ENCODE results near the gene BABAM2.

BABAM2 gene

DNA sequence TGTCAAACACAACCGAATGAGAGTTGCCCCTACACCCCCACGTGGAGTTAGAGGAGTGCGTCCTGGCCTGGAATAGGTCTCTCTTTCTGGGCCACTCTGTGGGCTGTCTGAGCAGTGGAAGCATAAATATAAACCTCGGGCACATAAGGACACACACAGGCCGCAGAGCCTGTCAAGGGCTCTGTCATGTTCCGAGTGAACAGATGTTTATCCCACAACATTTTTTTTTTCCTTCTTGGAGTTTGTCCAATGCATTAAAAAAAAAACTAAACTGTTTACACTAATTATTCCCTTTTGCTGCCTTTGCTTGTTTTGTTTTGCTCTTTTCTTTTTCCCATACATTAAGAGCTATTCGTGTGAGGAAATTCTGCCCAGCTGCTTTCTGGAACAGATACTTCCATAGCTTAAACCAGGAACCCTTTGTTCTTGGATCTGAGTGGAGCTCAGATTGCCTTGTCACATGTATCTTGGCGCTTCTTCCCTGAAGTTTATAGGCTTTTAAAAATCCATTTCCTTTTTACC is 273.8 kb downstream of the BABAM2 start:
- Histone ChIP-seq H3K79me2 (ENCODE audit: control insufficient read depth, insufficient read depth, low read length, unreplicated experiment) (no peaks in the 10 kb centered on the region), H3K27me3 (ENCODE audit: insufficient read depth, low read length) (no peaks in the 10 kb centered on the region), H3K27ac (ENCODE audit: low read depth, low read length) (no peak overlapping the region), H2AFZ (ENCODE audit: low read length, unreplicated experiment) (no peak overlapping the region), H3K4me3 (ENCODE audit: low read depth, low read length) (no peak overlapping the region), H3K4me1 (ENCODE audit: control insufficient read depth, insufficient read depth, low read length, unreplicated experiment) (peaks cover 23% of the 10 kb centered on the region), H3K36me3 (ENCODE audit: insufficient read depth, low read length) (no peaks in the 10 kb centered on the region)

DNA sequence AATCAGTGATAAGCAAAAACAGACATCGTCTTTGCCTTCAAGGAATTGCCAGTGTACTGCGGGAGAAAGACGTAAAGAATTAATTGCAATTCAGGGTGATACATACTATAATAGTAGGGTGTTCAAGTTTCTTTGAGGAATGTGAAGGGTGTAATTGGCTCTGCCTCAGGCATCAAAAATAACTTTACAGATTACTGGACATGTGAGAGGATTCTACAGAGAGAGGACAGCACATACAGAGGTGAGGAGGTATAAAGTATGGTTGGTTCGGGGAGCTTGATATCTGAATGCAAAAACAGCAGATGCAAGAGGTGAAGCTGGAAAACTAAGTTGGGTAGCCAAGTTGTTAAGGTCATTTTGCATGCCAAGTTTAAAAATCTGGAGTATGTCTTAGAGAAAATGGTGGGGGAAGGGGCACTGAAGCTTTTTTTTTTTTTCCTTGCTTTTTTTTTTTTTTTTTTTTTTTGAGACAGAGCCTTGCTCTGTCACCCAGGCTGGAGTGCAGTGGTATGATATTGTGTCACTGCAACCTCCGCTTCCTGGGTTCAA is 274.6 kb downstream of the BABAM2 start:
- H3K36me3 ChIP-seq (ENCODE audit: insufficient read depth, low read length), result no peaks in the 10 kb centered on the region
- no peak overlapping the region for H2AFZ ChIP-seq (ENCODE audit: low read length, unreplicated experiment)
- no peak overlapping the region for H3K4me3 ChIP-seq (ENCODE audit: low read depth, low read length)
- H3K79me2 ChIP-seq (ENCODE audit: control insufficient read depth, insufficient read depth, low read length, unreplicated experiment), result no peaks in the 10 kb centered on the region
- H3K4me1 ChIP-seq (ENCODE audit: control insufficient read depth, insufficient read depth, low read length, unreplicated experiment), result peaks cover 23% of the 10 kb centered on the region
- no peaks in the 10 kb centered on the region for H3K27me3 ChIP-seq (ENCODE audit: insufficient read depth, low read length)
- no peak overlapping the region for H3K27ac ChIP-seq (ENCODE audit: low read depth, low read length)

DNA sequence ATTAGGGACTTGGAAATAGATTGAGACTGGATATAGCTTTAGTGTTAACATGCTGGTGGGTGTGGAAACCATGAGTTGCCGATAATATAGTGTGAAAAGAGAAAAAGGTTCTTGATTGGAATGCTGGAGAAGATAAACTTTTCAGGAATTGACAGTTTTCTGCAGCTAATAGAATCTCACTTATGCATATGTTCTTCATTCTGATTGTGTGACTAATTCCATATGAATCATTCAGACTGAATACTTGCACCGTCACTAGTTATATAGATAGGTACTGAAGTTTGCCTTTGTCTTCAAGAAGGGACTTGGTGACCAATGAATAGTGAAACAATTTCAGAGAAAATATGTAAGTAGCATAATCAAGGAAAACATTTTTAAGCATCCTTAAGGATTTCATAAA is 276.4 kb downstream of the BABAM2 start:
- H3K79me2 ChIP-seq (ENCODE audit: control insufficient read depth, insufficient read depth, low read length, unreplicated experiment), result no peaks in the 10 kb centered on the region

DNA sequence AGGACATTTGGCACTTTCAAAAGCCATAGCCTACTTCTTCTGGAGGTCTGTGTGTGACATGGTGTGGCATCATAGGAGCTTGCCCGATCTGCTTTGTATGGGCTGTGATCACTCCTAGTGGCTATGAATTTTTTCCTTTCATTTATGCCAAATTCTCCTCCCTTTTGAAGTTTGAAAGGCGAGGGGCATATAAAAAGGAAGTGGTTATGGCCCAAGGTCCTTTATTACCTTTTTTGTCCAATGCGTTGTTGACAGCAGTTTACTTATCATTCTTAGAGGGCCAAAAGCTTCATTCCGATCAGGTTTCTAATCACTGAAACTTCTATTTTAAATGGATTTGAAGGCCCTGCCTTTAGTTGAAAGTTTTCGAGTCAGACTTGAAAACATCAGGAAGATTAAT is 277.8 kb downstream of the BABAM2 start:
- Histone ChIP-seq H3K79me2 (ENCODE audit: control insufficient read depth, insufficient read depth, low read length, unreplicated experiment) (no peaks in the 10 kb centered on the region), H2AFZ (ENCODE audit: low read length, unreplicated experiment) (no peak overlapping the region), H3K36me3 (ENCODE audit: insufficient read depth, low read length) (peaks cover 4% of the 10 kb centered on the region; the same call in 1 of the 2 replicates), H3K4me3 (ENCODE audit: low read depth, low read length) (no peak overlapping the region), H3K27ac (ENCODE audit: low read depth, low read length) (no peak overlapping the region), H3K4me1 (ENCODE audit: control insufficient read depth, insufficient read depth, low read length, unreplicated experiment) (peaks cover 8% of the 10 kb centered on the region), H3K27me3 (ENCODE audit: insufficient read depth, low read length) (no peaks in the 10 kb centered on the region)

More for the DNA sequence above, 276.4 kb downstream of the BABAM2 start:
- Histone ChIP-seq H3K36me3 (ENCODE audit: insufficient read depth, low read length) (no peaks in the 10 kb centered on the region), H2AFZ (ENCODE audit: low read length, unreplicated experiment) (no peak overlapping the region), H3K27ac (ENCODE audit: low read depth, low read length) (no peak overlapping the region), H3K27me3 (ENCODE audit: insufficient read depth, low read length) (no peaks in the 10 kb centered on the region), H3K4me1 (ENCODE audit: control insufficient read depth, insufficient read depth, low read length, unreplicated experiment) (peaks cover 10% of the 10 kb centered on the region), H3K4me3 (ENCODE audit: low read depth, low read length) (no peak overlapping the region)

DNA sequence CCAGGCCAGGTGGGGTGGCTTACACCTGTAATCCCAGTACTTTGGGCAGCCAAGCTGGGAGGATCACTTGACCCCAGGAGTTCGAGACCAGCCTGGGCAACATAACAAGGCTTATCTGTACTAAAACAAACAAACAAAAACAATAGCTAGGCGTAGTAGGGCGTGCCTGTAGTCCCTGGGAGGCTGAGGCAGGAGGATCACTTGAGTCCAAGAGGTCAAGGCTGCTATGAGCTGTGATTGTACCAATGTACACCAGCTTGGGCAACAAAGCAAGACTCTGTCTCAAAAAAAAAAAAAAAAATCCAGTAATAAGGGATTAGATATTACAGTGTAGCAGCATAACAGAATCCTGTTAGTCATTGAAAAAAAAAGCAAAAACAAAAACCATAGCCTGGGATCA is 279.0 kb downstream of the BABAM2 start:
- Histone ChIP-seq H3K36me3 (ENCODE audit: insufficient read depth, low read length) (peaks cover 4% of the 10 kb centered on the region; the same call in 1 of the 2 replicates), H3K27me3 (ENCODE audit: insufficient read depth, low read length) (no peaks in the 10 kb centered on the region), H2AFZ (ENCODE audit: low read length, unreplicated experiment) (no peak overlapping the region), H3K27ac (ENCODE audit: low read depth, low read length) (no peak overlapping the region), H3K4me3 (ENCODE audit: low read depth, low read length) (no peak overlapping the region), H3K79me2 (ENCODE audit: control insufficient read depth, insufficient read depth, low read length, unreplicated experiment) (no peaks in the 10 kb centered on the region), H3K4me1 (ENCODE audit: control insufficient read depth, insufficient read depth, low read length, unreplicated experiment) (peaks cover 8% of the 10 kb centered on the region)

DNA sequence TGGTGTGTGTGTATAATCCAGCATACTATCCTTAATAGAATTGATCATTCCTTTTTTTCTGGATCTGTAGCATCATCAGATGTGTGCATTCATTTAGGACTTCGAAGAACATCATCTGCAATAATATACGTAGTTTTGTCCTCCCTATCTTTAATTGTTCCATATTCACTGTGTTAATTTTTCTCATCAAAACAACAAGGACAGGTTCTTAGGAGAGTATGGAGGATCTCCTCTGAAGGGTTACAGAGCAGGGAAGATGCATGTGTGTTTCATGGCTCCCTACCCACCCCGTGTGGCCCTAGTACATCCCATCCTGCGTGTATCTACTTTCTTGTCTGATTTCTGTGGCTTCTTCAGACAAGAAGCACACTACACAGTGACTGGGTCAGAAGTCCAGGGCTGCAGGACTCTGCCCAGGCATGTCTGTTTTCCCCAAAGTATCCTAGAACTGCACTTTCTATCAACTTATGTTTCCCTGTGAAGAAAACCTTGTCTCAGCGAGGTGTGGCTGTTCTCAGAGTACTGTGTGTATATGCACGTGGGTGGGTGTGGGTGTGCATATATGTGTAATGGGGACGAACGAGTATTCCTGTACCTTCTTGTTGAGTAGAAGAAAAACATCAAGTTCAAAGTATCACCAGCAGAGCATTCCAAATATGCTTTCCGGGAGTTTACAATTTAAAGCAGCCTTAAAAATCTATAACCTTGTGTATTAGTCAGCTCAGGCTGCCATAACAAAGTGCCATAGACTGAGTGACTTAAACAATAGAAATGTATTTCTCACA is 281.8 kb downstream of the BABAM2 start:
- H3K27me3 ChIP-seq (ENCODE audit: insufficient read depth, low read length), result no peaks in the 10 kb centered on the region
- H3K79me2 ChIP-seq (ENCODE audit: control insufficient read depth, insufficient read depth, low read length, unreplicated experiment), result no peaks in the 10 kb centered on the region
- H3K4me1 ChIP-seq (ENCODE audit: control insufficient read depth, insufficient read depth, low read length, unreplicated experiment), result no peaks in the 10 kb centered on the region
- H3K36me3 ChIP-seq (ENCODE audit: insufficient read depth, low read length), result peaks cover 4% of the 10 kb centered on the region; the same call in 1 of the 2 replicates
- H2AFZ ChIP-seq (ENCODE audit: low read length, unreplicated experiment), result no peak overlapping the region
- H3K27ac ChIP-seq (ENCODE audit: low read depth, low read length), result no peak overlapping the region
- no peak overlapping the region for H3K4me3 ChIP-seq (ENCODE audit: low read depth, low read length)

DNA sequence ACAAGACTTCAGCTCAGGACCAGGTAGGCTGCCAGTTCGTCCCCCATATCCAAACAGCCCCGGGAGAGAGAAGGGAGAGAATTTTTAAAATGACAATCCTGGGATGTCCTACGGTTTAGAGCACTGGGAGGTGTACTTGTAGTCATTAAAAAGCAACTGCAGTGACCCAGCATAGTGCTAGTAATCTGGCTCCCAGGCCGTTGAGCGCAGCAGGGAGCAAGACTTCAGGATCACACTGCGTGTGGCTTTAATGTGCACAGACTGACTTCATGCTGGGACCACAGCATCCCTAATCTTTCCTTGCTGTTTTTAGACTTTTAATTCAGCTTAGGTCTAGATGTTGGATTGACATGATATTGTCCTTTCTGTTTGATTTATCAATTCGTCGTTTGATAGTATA is 282.8 kb downstream of the BABAM2 start:
- no peak overlapping the region for H3K27ac ChIP-seq (ENCODE audit: low read depth, low read length)

DNA sequence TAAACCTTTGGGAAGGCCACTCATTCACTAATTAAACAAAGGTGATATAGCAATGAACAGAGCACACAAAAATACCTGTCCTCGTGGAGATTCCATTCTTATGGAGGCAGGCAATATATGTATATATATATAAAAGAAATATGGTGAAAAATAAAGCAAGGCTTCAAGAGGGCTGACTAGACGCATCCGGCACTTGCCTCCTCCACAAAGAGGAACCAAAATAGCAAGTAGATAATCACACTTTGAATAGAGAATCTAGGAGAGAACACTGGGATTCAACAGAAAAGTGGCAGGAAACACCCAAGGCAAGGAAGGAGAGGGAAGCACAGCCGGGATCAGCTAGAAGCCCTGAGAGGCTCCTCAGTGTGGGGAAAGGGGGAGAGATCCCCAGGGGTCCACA is 283.7 kb downstream of the BABAM2 start:
- Histone ChIP-seq H3K27me3 (ENCODE audit: insufficient read depth, low read length) (no peaks in the 10 kb centered on the region), H2AFZ (ENCODE audit: low read length, unreplicated experiment) (no peak overlapping the region), H3K79me2 (ENCODE audit: control insufficient read depth, insufficient read depth, low read length, unreplicated experiment) (no peaks in the 10 kb centered on the region), H3K4me1 (ENCODE audit: control insufficient read depth, insufficient read depth, low read length, unreplicated experiment) (no peaks in the 10 kb centered on the region), H3K4me3 (ENCODE audit: low read depth, low read length) (no peak overlapping the region), H3K27ac (ENCODE audit: low read depth, low read length) (no peak overlapping the region), H3K36me3 (ENCODE audit: insufficient read depth, low read length) (peaks cover 4% of the 10 kb centered on the region)

More for the DNA sequence above, 282.8 kb downstream of the BABAM2 start:
- H3K4me1 ChIP-seq (ENCODE audit: control insufficient read depth, insufficient read depth, low read length, unreplicated experiment), result no peaks in the 10 kb centered on the region
- peaks cover 4% of the 10 kb centered on the region for H3K36me3 ChIP-seq (ENCODE audit: insufficient read depth, low read length)
- H3K4me3 ChIP-seq (ENCODE audit: low read depth, low read length), result no peak overlapping the region
- no peak overlapping the region for H2AFZ ChIP-seq (ENCODE audit: low read length, unreplicated experiment)
- no peaks in the 10 kb centered on the region for H3K79me2 ChIP-seq (ENCODE audit: control insufficient read depth, insufficient read depth, low read length, unreplicated experiment)
- H3K27me3 ChIP-seq (ENCODE audit: insufficient read depth, low read length), result no peaks in the 10 kb centered on the region

DNA sequence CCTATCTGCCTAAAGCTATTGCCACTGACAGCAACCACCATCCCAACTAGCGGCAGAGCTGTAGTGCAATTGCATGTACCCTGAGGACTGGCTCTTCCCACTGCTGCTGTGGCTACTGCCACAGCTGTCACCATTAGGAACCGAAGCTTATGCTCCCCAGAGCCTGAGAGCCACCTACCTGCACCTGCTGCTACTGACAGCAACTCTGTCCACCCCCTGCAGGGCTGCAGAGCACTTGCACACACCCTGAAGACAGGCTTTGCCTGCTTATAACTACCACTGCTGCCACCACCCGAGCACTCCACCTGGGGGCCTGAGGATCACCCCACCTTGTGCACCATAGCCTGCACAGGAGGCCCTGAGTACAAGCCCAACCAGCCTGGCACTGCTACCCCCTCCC is 284.5 kb downstream of the BABAM2 start:
- H2AFZ ChIP-seq (ENCODE audit: low read length, unreplicated experiment), result no peak overlapping the region
- no peaks in the 10 kb centered on the region for H3K27me3 ChIP-seq (ENCODE audit: insufficient read depth, low read length)
- H3K79me2 ChIP-seq (ENCODE audit: control insufficient read depth, insufficient read depth, low read length, unreplicated experiment), result no peaks in the 10 kb centered on the region
- H3K36me3 ChIP-seq (ENCODE audit: insufficient read depth, low read length), result peaks cover 4% of the 10 kb centered on the region
- H3K27ac ChIP-seq (ENCODE audit: low read depth, low read length), result no peak overlapping the region
- no peaks in the 10 kb centered on the region for H3K4me1 ChIP-seq (ENCODE audit: control insufficient read depth, insufficient read depth, low read length, unreplicated experiment)
- no peak overlapping the region for H3K4me3 ChIP-seq (ENCODE audit: low read depth, low read length)

DNA sequence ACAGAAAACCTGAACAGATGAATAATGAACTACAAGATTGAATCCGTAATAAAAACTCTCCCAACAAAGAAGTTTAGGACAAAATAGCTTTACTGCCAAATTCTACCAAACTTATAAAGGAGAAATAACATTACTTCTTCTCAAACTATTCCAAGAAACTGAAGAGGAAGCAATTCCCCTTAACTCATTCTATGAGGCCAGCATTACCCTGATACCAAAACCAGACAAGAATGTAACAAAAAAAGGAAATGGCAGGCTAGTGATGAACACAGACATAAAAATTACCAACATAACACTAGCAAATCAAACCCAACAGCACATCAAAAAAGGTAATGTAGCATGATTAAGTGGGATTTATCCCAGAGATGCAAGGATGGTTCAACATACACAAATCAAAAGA is 288.4 kb downstream of the BABAM2 start:
- no peak overlapping the region for H3K4me3 ChIP-seq (ENCODE audit: low read depth, low read length)
- H3K27me3 ChIP-seq (ENCODE audit: insufficient read depth, low read length), result no peaks in the 10 kb centered on the region
- no peak overlapping the region for H3K27ac ChIP-seq (ENCODE audit: low read depth, low read length)
- no peaks in the 10 kb centered on the region for H3K4me1 ChIP-seq (ENCODE audit: control insufficient read depth, insufficient read depth, low read length, unreplicated experiment)
- H2AFZ ChIP-seq (ENCODE audit: low read length, unreplicated experiment), result no peak overlapping the region
- no peaks in the 10 kb centered on the region for H3K79me2 ChIP-seq (ENCODE audit: control insufficient read depth, insufficient read depth, low read length, unreplicated experiment)
- no peaks in the 10 kb centered on the region; the same call in none of the 2 replicates for H3K36me3 ChIP-seq (ENCODE audit: insufficient read depth, low read length)

DNA sequence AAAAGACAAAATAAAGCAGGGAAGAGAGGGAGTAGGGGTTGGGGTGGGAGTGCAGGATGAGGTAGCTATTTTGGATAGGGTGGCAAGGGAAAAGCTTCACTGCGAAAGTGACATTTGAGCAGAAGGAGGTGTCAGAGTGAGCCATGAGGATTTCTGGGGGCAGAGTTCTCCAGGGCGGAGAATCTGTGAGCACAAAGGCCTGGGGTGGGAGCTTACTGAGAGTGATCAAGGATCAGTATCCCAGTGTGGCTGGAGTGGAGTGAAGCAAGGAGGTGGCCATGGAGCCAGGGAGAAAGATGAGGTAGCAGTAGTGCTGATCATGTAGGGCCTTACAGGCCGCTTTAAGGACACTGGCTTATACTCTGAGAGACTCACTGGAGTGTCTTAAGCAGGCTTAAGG is 291.3 kb downstream of the BABAM2 start:
- H3K36me3 ChIP-seq (ENCODE audit: insufficient read depth, low read length), result no peaks in the 10 kb centered on the region; the same call in 1 of the 2 replicates
- H2AFZ ChIP-seq (ENCODE audit: low read length, unreplicated experiment), result no peak overlapping the region
- no peak overlapping the region for H3K4me3 ChIP-seq (ENCODE audit: low read depth, low read length)
- no peak overlapping the region for H3K27ac ChIP-seq (ENCODE audit: low read depth, low read length)
- H3K27me3 ChIP-seq (ENCODE audit: insufficient read depth, low read length), result no peaks in the 10 kb centered on the region
- H3K79me2 ChIP-seq (ENCODE audit: control insufficient read depth, insufficient read depth, low read length, unreplicated experiment), result no peaks in the 10 kb centered on the region
- H3K4me1 ChIP-seq (ENCODE audit: control insufficient read depth, insufficient read depth, low read length, unreplicated experiment), result no peaks in the 10 kb centered on the region
